Stimulated activated CD8-positive, alpha-beta memory T cell treated with anti-CD3 and anti-CD28 coated beads, Interleukin-4, amount 100 ng/mL, for 24 hours (primary cell): ENCODE results near the gene PIK3AP1.
"Not testable (repeated sequence)": the region's sequence is repeated elsewhere in the genome, so short reads cannot be mapped to it uniquely, and the experiment has no call there.

Experiments used
- DNase-seq: peaks from one replicate; pipeline ENCODE4 v3.0.0-alpha.2; 2020; ENCODE audit warnings: low read depth

The PIK3AP1 gene

GRCh38 chr10:96577069-96577468, 143.2 kb downstream of the PIK3AP1 start:
- DNase-seq: no peak

- DNase-seq: no peak
Observed at GRCh38 chr10:96576277-96576980, 143.9 kb downstream of the PIK3AP1 start.

DNA sequence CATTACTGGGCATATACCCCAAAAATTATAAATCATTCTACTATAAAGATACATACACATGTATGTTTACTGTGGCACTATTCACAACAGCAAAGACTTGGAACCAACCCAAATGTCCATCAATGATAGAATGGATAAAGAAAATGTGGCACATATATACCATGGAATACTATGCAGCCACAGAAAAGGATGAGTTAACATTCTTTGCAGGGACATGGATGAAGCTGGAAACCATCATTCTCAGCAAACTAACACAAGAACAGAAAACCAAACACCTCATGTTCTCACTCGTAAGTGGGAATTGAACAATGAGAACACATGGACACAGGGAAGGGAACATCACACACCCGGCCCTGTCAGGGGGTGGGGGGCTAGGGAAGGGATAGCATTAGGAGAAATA, 145.8 kb downstream of the PIK3AP1 start:
- not testable (repeated sequence) for DNase-seq

- DNase-seq: no peak
Observed at GRCh38 chr10:96573036-96573435, 147.3 kb downstream of the PIK3AP1 start.

GRCh38 chr10:96570983-96571964, 149.0 kb downstream of the PIK3AP1 start:
- DNase-seq: no peak

DNA sequence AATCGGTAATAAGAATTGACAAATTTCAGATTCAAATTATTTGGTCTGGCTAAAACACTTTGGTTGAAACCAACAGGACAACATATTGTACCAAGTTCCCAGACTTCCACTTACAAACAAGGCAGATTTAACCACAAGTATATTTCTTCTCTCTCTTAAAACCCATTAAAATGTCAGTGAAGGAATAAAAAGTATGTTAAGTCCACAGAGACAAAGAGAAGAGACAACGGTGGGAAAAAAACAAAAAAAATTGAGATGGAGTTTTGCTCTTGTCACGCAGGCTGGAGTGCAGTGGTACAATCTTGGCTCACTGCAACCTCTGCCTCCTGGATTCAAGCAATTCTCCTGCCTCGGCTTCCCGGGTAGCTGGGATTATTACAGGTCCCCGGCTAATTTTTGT, 149.8 kb downstream of the PIK3AP1 start:
- DNase-seq: no peak

- no peak for DNase-seq
Observed at GRCh38 chr10:96568402-96568801, 151.9 kb downstream of the PIK3AP1 start.

- no peak for DNase-seq
Observed at GRCh38 chr10:96565774-96566173, 154.5 kb downstream of the PIK3AP1 start.

- no peak for DNase-seq
Observed at GRCh38 chr10:96560966-96561887, 159.1 kb downstream of the PIK3AP1 start.

DNA sequence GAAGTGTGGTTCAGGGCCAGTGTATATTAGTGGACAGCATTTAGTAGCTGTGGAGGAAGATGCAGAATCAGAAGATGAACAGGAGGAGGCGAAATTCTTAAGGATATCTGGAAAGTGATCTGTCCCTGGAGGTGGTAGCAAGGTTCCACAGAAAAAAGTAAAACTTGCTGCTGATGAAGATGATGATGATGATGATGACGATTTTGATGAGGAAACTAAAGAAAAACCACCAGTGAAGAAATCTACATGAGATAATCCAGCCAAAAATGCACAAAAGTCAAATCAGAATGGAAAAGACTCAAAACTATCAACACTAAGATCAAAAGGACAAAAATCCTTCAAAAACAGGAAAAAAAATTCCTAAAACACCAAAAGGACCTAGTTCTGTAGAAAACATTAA, 159.8 kb downstream of the PIK3AP1 start:
- DNase-seq: no peak

- DNase-seq: no peak
Observed at GRCh38 chr10:96556003-96556402, 164.3 kb downstream of the PIK3AP1 start.

GRCh38 chr10:96555330-96555729, 165.0 kb downstream of the PIK3AP1 start:
- no peak for DNase-seq

- DNase-seq: no peak
Observed at GRCh38 chr10:96548589-96548988, 171.7 kb downstream of the PIK3AP1 start.

DNA sequence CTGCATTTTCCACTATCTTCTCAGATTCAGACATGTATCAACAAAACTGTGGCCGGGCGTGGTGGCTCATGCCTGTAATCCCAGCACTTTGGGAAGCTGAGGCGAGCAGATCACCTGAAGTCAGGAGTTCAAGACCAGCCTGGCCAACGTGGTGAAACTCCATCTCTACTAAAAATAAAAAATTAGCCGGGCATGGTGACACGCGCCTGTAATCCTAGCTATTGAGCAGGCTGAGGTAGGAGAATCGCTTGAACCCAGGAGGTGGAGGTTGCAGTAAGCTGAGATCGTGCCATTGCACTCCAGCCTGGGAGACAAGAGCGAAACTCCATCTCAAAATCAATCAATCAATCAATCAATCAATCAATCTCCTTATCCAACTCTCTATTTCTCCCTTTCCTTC, 174.8 kb downstream of the PIK3AP1 start:
- DNase-seq: not testable (repeated sequence)
